Activated CD4-positive, CD25-positive, alpha-beta regulatory T cell treated with anti-CD3 and anti-CD28 coated beads, Interleukin-2, amount 50 U/mL, for 72 hours (primary cell): ENCODE measurements around the gene EFCAB6.

Experiments
- DNase-seq: peaks from one replicate; pipeline ENCODE4 v3.0.0; 2021

EFCAB6 gene

GRCh38 chr22:43541462-43542407 lies 270.4 kb downstream of the EFCAB6 start:
- DNase-seq: no peak

DNA sequence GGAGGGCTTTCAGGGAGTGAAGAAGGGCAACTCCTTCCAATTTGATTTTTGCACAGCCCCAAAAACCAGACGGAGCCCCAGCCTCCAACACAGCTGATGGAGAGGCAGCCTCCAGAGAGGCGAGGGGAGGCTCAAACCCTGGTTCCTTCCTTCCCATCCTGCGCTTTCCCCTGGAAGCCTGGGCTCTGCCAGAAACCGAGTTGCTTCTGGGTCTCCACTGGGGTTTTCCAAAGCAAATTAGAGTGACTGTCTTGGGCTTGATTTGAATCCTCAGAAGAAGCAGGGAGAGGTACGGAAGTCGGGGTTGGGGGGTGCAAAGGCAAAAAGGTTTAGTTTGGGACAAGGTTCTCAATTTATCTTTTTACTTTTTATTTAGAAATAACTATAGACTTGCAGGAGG lies 271.1 kb downstream of the EFCAB6 start:
- DNase-seq: no peak

- no peak for DNase-seq
Observed at GRCh38 chr22:43540529-43540923, 271.6 kb downstream of the EFCAB6 start.

- no peak for DNase-seq
Observed at GRCh38 chr22:43539572-43540528, 272.3 kb downstream of the EFCAB6 start.

GRCh38 chr22:43537019-43537585 lies 275.0 kb downstream of the EFCAB6 start:
- no peak for DNase-seq

GRCh38 chr22:43535741-43536140 lies 276.4 kb downstream of the EFCAB6 start:
- DNase-seq: no peak

DNA sequence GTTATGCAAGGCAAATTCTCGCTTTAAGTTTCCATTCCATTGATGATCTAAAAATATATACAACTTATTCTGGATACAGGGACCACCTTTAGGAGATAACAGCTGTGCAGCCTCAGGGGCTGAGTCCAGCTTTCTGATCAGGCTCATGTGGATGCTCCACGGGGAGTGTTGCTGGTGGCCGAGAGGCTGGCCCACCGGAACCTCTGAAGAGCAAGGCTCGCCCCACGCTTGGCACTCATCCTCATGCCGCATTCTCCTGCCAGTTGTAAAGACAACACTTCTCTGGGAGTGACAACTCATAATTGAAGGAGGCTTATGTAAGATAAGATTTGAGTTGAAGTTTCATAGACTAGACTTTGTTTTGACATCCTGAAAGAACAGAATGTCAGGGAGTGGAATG lies 276.8 kb downstream of the EFCAB6 start:
- no peak for DNase-seq

- no peak for DNase-seq
Observed at GRCh38 chr22:43534916-43535315, 277.2 kb downstream of the EFCAB6 start.

- DNase-seq: no peak
Observed at GRCh38 chr22:43533656-43534428, 278.3 kb downstream of the EFCAB6 start.

DNA sequence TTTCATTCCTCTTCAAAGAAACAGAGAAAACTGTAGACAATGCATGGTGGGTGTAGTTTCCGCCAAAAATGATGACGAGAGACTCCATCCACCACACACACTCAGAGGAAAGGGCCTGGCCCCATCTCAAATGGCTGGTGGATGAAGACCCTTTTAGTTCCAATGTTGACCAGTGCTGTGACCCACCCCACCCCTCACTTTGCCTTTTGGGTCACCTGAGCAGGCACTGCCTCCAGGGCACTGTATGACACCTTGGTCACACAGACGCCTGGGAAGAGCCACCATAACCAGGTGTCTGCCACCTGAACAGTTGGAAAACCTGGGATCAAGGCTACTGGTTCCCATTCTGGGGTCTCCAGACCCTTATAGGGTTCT lies 279.0 kb downstream of the EFCAB6 start:
- DNase-seq: no peak

DNA sequence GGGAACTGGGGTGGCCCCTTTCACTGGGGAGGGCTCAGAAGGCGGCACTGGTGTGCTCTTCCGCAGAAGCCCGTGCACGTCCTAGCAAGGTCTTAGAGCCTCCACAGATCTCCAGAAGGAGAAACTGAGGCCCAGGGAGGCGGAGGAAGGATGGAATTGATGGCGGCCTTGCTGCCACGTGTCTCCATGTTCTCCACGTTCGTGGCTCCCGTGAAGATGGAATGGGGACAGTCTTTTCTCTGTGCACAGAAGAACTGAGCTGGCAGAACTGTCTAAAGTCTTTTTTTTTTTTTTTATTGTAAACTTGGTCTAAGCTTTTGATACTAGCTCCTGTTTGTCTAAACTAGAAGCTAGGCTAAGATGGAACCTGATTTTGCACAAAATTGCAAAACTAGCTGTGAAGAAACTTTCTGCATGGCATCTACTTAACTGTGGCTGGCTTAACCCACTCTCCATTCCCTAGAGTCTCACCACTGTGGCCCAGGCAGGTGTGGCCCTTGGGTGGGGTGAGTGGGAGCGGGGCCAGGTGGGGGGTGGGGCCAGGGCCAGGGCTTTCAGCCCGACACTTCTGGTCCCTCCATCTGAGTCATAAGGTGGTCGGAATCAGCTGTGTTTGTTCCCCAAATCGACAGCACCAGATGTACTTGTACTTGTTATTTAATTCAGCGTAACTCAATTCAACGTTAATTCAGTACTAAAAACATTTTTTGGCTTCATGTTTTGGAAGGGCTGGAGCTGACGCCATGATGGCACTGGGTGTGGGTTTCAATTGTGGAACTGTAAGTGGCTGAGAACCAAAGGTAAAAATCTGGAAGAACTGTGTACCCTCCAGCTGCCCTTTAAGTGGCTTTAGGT lies 279.6 kb downstream of the EFCAB6 start:
- no peak for DNase-seq

GRCh38 chr22:43531651-43532050 lies 280.5 kb downstream of the EFCAB6 start:
- no peak for DNase-seq

DNA sequence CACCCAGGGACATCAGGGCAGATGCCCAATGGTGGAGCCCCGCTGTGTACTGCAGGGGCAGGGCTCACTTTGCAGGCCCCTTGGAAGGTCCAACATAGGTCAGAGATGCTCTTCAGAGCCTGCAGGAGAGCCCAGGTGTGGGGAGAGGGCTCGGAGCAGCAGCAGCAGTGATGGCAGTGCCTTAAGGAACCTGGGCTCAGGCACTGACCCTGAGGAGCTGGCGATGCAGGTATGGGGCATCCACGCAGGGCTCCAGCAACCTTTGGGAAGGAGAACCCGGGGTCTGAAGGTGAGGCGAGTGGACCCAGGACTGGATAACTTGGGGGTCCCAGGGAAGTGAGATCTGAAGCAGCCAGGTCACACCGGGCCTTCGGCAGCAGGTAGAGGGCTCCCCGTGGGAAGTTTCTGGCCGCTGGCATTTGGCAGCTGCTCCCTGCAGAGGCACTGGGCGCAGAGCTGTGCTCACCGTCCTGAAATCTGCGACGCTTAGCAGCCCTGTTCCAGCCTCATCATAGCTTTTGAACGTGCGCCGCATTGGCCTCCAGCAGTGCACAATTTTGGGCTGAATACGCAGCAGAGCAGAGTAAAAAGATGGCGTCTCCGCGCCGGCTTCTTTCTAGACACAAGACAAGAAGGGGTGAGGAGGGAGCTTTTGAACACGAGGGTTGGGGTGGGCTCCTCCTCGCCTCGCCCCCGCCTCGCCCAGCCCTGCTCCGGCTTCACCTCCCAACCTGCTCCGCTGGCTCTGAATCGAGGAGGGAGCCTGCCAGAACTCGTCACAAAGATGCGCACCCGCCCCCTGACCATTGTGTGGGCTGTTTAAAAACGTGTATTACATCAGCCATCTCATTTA lies 281.5 kb downstream of the EFCAB6 start:
- no peak for DNase-seq

DNA sequence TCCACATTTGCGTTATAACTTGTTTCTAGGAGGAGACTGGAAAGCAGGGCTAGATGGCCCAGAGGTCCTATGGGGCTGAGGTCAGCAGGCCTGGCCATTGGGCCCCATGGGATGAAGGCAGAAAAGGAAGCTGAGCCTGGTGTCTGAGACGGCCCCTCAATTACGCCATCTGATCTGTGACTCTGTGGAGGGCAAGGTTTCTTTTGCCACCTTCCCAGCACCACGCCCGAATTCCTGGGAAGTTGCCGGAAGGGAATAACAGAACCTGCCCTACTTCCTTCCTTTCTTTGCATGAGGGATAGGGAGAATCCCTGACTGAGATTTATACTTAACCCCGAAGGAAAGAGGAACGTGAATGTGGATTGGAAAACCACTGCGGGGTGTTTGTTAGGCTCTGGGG lies 282.2 kb downstream of the EFCAB6 start:
- no peak for DNase-seq

GRCh38 chr22:43529461-43529860 lies 282.6 kb downstream of the EFCAB6 start:
- no peak for DNase-seq

- DNase-seq: no peak
Observed at GRCh38 chr22:43528601-43529360, 283.3 kb downstream of the EFCAB6 start.

DNA sequence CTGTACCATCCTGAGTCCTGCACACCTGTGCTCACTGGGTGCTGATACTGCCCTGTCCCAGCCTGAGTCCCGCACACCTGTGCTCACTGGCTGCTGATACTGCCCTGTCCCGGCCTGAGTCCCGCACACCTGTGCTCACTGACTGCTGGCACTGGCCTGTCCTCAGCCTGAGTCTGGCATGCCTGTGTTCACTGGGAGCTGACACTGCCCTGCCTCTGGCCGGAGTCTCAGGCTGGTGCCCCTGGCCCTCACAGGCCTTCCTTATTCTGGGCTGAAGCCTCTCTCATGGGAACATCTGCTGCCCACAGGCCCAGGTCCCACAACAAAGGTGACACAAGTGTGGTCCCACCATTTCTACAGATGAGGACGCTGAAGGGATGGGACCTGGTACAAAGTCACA lies 285.2 kb downstream of the EFCAB6 start:
- no peak for DNase-seq

DNA sequence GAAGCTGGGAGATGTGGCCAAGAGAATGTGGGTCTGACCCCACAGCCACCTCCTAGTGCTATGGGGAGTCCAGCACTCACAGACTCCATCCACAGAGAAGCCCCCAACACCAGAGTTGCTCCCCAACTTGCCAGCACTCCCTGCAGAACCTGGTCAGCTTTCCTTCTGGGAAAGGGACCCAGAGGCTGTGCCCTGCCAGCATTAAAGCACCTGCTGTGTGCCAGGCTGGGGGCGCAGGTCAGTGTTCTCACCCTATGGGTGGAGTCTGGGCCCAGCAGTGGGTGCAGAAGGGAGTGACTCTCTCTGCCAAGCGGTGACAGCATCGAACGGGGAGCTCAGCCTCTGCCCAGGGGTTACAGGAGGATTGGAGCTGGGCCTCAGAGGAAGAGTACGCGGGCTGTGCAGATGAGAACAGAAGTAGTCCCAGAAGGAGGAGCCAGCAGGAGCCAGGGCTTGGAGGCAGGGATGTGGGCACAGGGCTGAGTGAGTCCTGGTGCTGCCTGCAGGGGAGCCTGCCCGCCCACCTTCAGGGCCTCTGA lies 285.9 kb downstream of the EFCAB6 start:
- DNase-seq: no peak

DNA sequence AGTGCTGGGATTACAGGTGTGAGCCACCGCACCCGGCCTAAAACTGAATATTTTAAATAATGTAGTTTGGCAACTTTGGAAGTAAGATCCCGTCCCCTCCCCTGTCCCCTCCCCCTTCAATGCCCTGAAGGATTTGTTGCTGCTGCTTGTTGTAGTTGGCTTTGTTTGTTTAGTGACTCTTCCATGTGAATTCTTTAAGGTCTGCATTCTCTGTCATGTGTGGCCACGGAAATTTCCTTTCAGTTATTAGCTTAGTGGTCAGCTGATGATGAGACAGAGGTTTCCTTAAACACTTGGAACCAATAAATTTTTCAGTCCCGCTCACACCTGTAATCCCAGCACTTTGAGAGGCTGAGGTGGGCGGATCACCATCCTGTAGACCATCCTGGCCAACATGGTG lies 290.4 kb downstream of the EFCAB6 start:
- no peak for DNase-seq

DNA sequence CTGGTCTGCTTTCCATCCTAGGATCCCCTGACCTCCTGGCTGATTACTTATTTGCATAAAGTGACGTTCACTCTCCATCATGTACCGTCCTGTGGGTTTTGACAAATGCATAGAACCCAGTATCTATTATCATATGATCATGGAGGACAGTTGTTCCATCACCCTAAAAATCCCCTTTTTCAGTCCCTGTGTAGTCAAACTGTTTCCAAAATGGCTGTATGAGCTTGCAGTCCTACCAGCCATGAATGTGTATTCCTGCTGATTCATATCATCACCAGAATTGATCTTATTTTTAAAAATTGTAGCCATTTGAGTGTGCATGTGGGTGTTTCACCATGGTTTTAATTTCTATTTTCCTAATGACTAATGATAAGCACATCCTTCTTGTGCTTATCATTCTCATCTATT lies 291.5 kb downstream of the EFCAB6 start:
- no peak for DNase-seq
